Activated CD8-positive, alpha-beta T cell treated with anti-CD3 and anti-CD28 coated beads, Interleukin-2, amount 10 ng/mL, durations not matched to agents 7 days and 5 days (primary cell): Measurements from ENCODE around the gene INAFM1. TPM values are rescaled to one million over a fixed set of nuclear protein-coding genes. Genes with fewer than 3 reads are reported as not detected.
"Not testable (repeated sequence)": the region's sequence is repeated elsewhere in the genome, so short reads cannot be mapped to it uniquely, and the experiment has no call there.

Experiments
- ATAC-seq: fragments of 150-1000 bp; cut with Tn5 transposase; one replicate; pipeline ENCODE4 v1.10.0; 2021; ENCODE audit warnings: moderate library complexity
- CTCF ChIA-PET: fragments of 350-600 bp; sonication (Branson Sonifier 250); formaldehyde crosslinking; loops from one replicate; lab custom pipeline; 2021; ENCODE audit warnings: antibody characterized with exemption; lab: Charles Lee
- POLR2A ChIA-PET: fragments of 350-600 bp; sonication (Branson Sonifier 250); formaldehyde crosslinking; loops from one replicate; lab custom pipeline; 2021; ENCODE audit warnings: antibody characterized with exemption; lab: Charles Lee
- DNase-seq: peaks from one replicate; pipeline ENCODE4 v3.0.0-alpha.2; 2020
- H3K27ac Mint-ChIP-seq: one replicate; pipeline ENCODE4 v1.8.0; 2021; ENCODE audit warnings: mild to moderate bottlenecking, mixed read lengths
- H3K27me3 Mint-ChIP-seq: one replicate; pipeline ENCODE4 v1.8.0; 2021; ENCODE audit warnings: low read depth, mixed read lengths
- H3K36me3 Mint-ChIP-seq: one replicate; pipeline ENCODE4 v1.8.0; 2021; ENCODE audit warnings: low read depth, mixed read lengths
- H3K4me1 Mint-ChIP-seq: one replicate; pipeline ENCODE4 v1.8.0; 2021; ENCODE audit warnings: low read depth, mixed read lengths
- H3K4me3 Mint-ChIP-seq: one replicate; pipeline ENCODE4 v1.8.0; 2021; ENCODE audit warnings: mild to moderate bottlenecking, mixed read lengths
- H3K9me3 Mint-ChIP-seq: one replicate; pipeline ENCODE4 v1.8.0; 2022; ENCODE audit warnings: mixed read lengths; ENCODE audit not compliant: insufficient read depth
- total RNA-seq, 2 experiments: library from RNA; stranded (reverse); gene quantifications; one replicate each; pipeline ENCODE4 v1.2.3, GENCODE V29; 2021

Gene INAFM1
- total RNA-seq, 2 experiments from 2014 or later, result 12.9 to 14.3 TPM

DNA sequence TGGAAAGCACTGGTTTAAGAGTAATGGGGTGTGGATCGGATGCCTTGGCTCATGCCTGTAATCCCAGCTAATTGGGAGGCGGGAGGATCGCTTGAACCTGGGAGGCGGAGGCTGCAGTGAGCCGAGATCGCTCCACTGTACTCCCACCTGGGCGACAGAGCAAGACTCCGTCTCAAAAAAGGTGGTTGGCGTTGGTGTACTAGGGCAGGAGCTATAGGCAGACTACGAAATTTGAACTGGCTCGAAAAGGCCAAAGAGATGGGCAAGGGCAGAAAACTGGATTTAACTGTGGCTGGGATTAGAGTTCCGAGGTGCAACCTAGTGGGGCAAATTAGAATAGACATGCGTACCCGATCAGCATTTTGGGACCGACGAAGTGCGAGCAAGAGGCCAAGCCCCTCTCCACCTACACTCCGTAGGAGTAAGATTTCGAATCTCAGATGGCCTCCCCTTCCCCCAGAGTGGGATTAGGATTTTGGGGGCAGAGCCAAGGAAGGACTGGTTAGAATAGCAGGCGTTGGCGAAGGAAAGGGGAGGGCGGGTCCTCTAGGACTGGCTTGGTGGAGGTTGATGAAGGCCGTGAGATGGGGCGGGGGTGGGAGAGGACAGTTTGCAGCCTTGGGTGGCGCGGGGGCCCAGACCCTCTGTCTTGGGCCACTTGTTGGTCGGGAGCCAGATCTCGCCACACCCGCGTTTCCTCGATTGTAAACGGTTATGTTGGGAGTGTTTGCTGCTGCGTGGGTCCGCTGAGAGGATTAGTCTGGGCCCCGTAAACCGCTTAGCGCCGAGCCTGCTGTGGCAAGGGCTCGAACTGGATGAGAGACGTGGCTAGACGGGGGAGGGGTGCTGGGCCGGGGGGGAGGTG is 2.0 kb upstream of the INAFM1 start:
- Mint-ChIP-seq H3K9me3 (no peaks in the 10 kb centered on the region), H3K27ac (peak overlapping the region; percentile 98), H3K4me1 (peaks cover 25% of the 10 kb centered on the region), H3K36me3 (peaks cover 38% of the 10 kb centered on the region), H3K27me3 (no peaks in the 10 kb centered on the region), H3K4me3 (peak overlapping the region; percentile 93)
- ATAC-seq (no peak), DNase-seq (peak; percentile 62)
- ChIA-PET CTCF (interaction anchor here (1.3 to 1.6 kb wide), 3 partner anchors 10 to 28 kb away, joined by 3 to 6 read pairs (median 5); no protein-coding TSS in a partner anchor), POLR2A (interaction anchor here (0.8 to 1.3 kb wide), 3 partner anchors 16 to 211 kb away, joined by 3 to 8 read pairs (median 4); partner anchors contain the start of genes CCDC9 and KPTN)

DNA sequence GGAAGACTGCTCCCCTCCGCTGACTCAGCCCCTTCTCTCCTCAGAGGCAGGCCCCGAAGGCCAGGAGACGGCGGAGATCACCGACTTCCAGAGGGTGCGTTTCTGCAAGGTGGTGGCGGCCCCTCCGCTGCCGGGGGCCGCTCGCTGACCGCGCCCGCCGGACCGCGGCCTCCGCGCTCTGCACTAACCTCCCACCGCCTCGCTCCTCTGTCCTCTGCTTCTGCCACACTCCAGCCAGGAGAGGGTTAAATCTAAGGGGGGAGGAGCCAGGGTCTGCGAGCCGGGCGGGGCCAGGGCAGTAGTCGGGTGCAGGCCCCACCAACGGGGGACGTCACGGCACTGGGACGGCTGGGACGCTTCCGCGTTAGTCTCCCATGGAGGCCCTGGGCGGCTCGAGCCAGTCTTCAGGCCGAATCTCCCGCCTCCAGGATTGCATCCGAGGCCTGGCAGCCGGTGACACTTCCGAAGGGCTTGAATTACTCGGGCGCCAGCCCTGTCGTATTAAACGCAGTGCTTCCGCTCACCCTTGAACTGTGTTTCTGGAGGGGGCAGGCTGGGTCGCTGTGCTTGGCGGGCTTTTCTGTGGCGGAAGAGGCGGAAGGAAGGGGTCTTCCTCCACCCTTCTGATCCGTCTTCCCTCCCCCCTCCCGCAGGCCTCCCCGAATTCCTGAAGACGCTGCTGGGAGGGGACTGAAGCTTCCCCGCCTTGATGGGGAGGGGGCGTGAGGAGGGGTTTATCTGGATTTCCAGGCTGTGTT is 1.2 kb upstream of the INAFM1 start:
- peak; percentile 94 for DNase-seq
- H3K27ac Mint-ChIP-seq, result peak overlapping the region; percentile 98
- peak overlapping the region; percentile 93 for H3K4me3 Mint-ChIP-seq
- H3K36me3 Mint-ChIP-seq, result peaks cover 34% of the 10 kb centered on the region
- CTCF ChIA-PET, result interaction anchor here (0.8 to 3.8 kb wide), 9 partner anchors 12 to 155 kb away, joined by 3 to 32 read pairs (median 5); partner anchors contain the start of gene CCDC9
- peaks cover 27% of the 10 kb centered on the region for H3K4me1 Mint-ChIP-seq
- ATAC-seq, result peak; percentile 80
- H3K27me3 Mint-ChIP-seq, result no peaks in the 10 kb centered on the region
- POLR2A ChIA-PET, result interaction anchor here (0.7 to 3.4 kb wide), 15 partner anchors 11 to 226 kb away, joined by 3 to 43 read pairs (median 4); partner anchors contain the start of genes CCDC9, KPTN, SAE1 and ZC3H4
- H3K9me3 Mint-ChIP-seq, result no peaks in the 10 kb centered on the region

DNA sequence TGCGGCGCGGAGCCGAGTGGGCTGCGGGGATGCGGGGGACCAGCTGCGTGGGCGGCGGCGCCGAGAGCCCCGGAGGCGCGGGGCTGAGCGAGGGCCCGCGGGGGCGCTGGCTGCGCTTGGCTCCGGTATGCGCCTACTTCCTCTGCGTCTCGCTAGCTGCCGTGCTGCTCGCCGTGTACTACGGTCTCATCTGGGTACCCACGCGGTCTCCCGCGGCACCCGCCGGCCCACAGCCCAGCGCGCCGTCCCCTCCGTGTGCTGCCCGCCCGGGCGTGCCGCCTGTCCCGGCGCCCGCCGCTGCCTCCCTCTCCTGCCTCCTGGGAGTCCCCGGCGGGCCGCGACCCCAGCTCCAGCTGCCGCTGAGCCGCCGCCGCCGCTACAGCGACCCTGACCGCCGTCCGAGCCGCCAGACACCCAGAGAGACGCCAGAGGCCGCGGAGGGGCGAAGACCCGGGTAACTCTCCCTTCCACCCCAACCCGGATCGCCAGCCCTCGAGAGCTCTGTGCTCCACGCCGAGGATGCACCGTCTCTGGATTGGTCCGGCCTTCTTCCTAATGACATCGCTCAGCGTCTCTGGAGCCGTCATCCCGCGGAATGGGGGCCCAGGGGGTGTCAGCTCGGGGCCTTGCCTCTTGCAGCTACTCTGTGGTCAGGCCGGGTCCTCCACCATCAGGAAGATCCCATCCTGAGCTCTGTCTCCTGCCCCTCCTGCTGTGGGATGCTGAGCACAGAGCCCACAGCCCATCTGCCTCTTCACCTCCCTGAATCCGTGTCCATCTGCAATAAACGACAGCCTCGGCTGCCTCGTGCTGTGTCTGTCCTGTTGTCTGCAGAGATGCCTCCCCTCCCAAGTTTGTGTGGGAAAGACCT is 441 bp downstream of the INAFM1 start:
- DNase-seq, result no peak
- POLR2A ChIA-PET, result interaction anchor here (0.5 to 3.4 kb wide), 10 partner anchors 13 to 1781 kb away, joined by 3 to 43 read pairs (median 4); partner anchors contain the start of genes CCDC9 and KPTN
- CTCF ChIA-PET, result interaction anchor here (0.8 to 3.8 kb wide), 10 partner anchors 10 to 209 kb away, joined by 3 to 32 read pairs (median 4); partner anchors contain the start of genes CCDC9, DHX34 and KPTN
- Mint-ChIP-seq H3K9me3 (no peaks in the 10 kb centered on the region), H3K36me3 (peaks cover 34% of the 10 kb centered on the region), H3K4me3 (peak overlapping the region; percentile 65), H3K27ac (peak overlapping the region; percentile 57), H3K27me3 (no peaks in the 10 kb centered on the region), H3K4me1 (peaks cover 28% of the 10 kb centered on the region)
- ATAC-seq, result peak; percentile 31

DNA sequence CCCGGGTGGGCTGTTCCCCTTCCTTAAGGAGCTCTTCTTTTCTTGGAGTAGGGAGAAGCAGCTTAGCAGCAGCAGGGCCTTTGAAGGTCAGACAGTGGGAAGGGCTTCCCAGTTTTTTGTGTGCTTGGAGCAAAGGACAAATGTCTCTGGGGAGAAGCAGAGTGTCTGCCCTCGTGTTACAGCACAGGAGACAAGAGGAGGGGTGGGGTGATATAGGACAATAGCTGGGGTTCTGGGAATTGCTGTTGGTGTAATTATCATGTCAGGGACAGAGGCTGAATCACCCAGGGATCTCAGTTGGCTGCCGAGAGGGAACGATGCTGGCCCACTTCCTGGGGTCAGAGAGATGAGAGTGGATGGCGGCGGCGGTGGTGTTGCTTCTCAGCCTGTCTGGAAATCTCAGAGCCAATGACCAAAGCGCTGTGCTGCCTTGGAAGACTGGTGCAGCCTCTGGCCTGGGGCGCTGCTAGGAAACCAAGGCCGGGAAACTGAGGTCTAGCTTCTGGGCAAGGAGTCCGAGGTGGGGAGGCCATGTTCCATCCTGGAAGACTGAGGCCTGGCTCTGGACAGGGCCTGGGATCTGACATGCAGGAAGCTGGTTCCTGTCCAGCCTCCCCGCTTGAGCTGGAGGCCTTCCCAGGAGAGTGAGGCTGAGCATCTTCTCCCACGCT is 1.2 kb downstream of the INAFM1 start:
- H3K27ac Mint-ChIP-seq, result peak overlapping the region; percentile 57
- H3K4me3 Mint-ChIP-seq, result peak overlapping the region; percentile 65
- DNase-seq (no peak), ATAC-seq (no peak)
- ChIA-PET CTCF (interaction anchor here (1.1 to 3.8 kb wide), 6 partner anchors 9 to 208 kb away, joined by 3 to 32 read pairs (median 5); partner anchors contain the start of genes DHX34 and KPTN), POLR2A (interaction anchor here (1.1 to 3.4 kb wide), 3 partner anchors 19 to 152 kb away, joined by 4 to 43 read pairs (median 6); partner anchors contain the start of gene CCDC9)
- no peaks in the 10 kb centered on the region for H3K27me3 Mint-ChIP-seq
- H3K9me3 Mint-ChIP-seq, result no peaks in the 10 kb centered on the region
- peaks cover 30% of the 10 kb centered on the region for H3K36me3 Mint-ChIP-seq
- peaks cover 30% of the 10 kb centered on the region for H3K4me1 Mint-ChIP-seq

DNA sequence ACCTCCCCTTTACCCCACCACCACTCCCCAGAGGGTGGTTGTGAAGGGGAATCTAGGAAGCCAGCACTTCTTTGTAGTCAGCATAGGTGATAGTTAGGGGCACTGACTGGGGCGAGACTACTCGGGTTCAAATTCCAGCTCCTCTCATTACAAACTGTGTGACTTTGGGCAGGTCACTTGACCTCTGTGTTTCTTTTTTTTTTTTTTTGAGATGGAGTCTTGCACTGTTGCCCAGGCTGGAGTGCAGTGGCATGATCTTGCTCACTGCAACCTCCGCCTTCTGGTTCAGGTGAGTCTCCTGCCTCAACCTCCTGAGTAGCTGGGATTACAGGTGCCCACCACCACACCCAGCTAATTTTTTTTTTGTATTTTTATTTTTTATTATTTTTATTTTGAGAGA is 1.8 kb downstream of the INAFM1 start:
- peak overlapping the region; percentile 65 for H3K4me3 Mint-ChIP-seq
- peaks cover 27% of the 10 kb centered on the region for H3K36me3 Mint-ChIP-seq
- CTCF ChIA-PET, result interaction anchor here (1.3 to 3.8 kb wide), 4 partner anchors 9 to 207 kb away, joined by 3 to 32 read pairs (median 6); partner anchors contain the start of genes DHX34 and KPTN
- not testable (repeated sequence) for H3K27ac Mint-ChIP-seq, H3K9me3 Mint-ChIP-seq, H3K27me3 Mint-ChIP-seq, DNase-seq, ATAC-seq
- POLR2A ChIA-PET, result interaction anchor here (1.1 to 3.4 kb wide), 2 partner anchors 20 to 151 kb away, joined by 6 to 43 read pairs; partner anchors contain the start of gene CCDC9
- peaks cover 30% of the 10 kb centered on the region for H3K4me1 Mint-ChIP-seq

DNA sequence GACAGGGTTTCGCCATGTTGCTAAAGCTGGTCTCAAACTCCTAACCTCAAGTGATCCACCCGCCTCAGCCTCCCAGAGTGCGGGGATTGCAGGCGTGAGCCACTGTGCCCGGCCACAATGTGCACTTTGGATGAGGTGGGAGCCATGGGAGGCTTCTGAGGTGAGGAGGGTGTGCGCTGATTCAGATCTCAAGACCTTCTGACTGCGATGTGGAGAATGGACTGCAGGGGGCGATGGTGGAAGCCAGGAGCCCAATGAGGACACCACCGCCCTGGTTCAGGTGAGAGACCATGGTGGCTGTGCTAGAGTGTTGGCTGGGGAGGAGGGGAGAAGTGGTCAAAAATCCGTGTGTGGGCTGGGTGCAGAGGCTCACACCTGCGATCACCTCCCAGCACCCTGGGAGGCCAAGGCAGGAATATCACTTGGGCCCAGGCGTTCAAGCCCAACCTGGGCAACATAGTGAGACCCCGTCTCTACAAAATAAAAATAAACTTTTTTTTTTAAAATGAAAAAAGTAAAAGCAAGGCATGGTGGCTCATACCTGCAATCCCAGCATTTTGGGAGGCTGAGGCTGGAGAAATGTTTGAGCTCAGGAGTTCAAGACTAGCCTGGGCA is 5.6 kb downstream of the INAFM1 start:
- POLR2A ChIA-PET, result no interaction called here
- Mint-ChIP-seq H3K36me3 (peaks cover 21% of the 10 kb centered on the region), H3K27me3 (no peaks in the 10 kb centered on the region), H3K27ac (no peak overlapping the region), H3K9me3 (no peaks in the 10 kb centered on the region), H3K4me3 (no peak overlapping the region), H3K4me1 (peaks cover 20% of the 10 kb centered on the region)
- DNase-seq (peak; percentile 71), ATAC-seq (peak; percentile 66)
- CTCF ChIA-PET, result interaction anchor here (0.8 to 1.6 kb wide), 3 partner anchors 71 to 148 kb away, joined by 3 to 4 read pairs (median 3); no protein-coding TSS in a partner anchor

DNA sequence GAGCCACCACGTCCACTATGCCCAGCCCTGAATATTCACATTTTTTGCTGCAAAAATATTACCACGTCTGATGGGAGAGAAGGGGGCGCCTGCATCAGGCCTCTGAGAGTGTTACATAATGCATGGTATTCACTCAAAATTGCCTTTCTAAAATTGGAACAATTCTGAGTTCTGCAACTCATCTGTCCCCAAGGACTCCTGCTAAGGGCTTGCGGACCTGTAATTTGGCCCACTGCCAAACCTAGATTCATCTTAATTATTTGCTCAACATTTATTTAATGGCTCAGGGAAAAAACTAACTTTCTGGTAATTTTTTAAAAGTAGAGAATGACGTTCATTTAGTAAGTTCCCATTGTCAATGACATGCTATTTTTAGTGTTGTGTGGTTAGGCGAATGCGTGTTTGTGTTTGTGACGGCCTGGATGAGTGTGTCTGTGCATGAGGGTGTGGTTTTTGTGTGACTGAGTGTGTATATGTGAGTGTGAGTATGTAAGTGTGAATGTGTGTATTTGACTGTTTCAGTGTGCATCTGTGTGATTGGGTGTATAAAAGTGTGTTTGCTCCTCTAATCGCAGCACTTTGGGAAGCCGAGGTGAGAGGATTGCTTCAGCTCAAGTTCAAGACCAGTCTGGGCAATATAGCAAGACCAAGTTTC is 8.8 kb downstream of the INAFM1 start:
- ChIA-PET POLR2A (no interaction called here), CTCF (interaction anchor here (1.0 to 3.8 kb wide), 4 partner anchors 8 to 73 kb away, joined by 4 to 32 read pairs (median 7); partner anchors contain the start of genes DHX34 and INAFM1)
- H3K4me3 Mint-ChIP-seq, result no peak overlapping the region
- no peak overlapping the region for H3K27ac Mint-ChIP-seq
- no peaks in the 10 kb centered on the region for H3K9me3 Mint-ChIP-seq
- DNase-seq (no peak), ATAC-seq (no peak)
- H3K36me3 Mint-ChIP-seq, result peaks cover 7% of the 10 kb centered on the region
- no peaks in the 10 kb centered on the region for H3K27me3 Mint-ChIP-seq
- peaks cover 7% of the 10 kb centered on the region for H3K4me1 Mint-ChIP-seq

DNA sequence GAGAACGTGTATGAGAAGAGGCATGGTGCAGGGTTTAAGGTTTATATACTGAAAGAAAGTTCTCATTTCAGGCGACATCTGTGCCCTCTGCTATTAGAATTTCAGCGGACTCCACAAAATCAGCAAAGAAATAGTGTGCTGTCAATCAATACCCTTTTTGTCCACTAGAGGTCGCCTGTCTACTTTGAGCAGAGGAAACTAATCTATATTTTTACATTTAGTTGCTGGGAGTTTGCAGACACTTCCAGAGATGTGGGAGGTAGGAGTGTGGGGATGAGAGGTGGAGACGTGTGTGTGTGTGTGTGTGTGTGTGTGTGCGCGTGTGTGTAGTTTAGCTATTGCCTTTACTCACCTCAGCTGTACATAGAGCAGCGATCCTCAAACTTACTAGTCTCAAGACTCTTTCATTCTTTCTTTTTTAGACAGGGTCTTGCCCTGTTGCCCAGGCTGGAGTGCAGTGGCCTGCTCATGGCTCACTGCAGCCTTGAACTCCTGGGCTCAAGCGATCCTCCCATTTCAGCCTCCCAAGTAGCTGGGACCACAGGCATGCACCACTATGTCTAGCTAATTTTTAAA is 9.7 kb downstream of the INAFM1 start:
- ChIA-PET POLR2A (no interaction called here), CTCF (interaction anchor here (1.0 to 3.8 kb wide), 14 partner anchors 9 to 148 kb away, joined by 3 to 32 read pairs (median 4); partner anchors contain the start of genes DHX34 and INAFM1)
- peaks cover 6% of the 10 kb centered on the region for H3K36me3 Mint-ChIP-seq
- no peaks in the 10 kb centered on the region for H3K9me3 Mint-ChIP-seq
- H3K4me1 Mint-ChIP-seq, result peaks cover 7% of the 10 kb centered on the region
- peak; percentile 43 for ATAC-seq
- H3K27me3 Mint-ChIP-seq, result no peaks in the 10 kb centered on the region
- H3K27ac Mint-ChIP-seq, result no peak overlapping the region
- no peak overlapping the region for H3K4me3 Mint-ChIP-seq
- DNase-seq, result peak; percentile 68

DNA sequence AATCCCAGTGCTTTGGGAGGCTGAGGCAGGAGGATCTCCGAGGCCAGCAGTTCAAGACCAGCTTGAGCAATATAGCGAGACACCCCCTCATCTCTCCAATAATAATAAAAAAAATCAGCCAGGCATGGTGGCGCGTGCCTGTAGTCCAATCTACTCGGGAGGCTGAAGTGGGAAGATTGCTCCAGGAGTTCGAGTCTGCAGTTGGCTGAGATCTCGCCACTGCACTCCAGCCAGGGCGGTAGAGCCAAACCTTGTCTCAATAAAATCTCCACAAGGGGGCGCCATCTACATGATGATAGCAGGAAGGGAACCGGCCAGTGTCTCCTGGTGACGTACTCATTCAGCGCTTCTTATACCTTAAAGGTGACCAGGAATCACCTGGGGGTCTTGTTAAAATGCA is 21.4 kb downstream of the INAFM1 start:
- Mint-ChIP-seq H3K36me3 (peaks cover 1% of the 10 kb centered on the region), H3K27ac (no peak overlapping the region), H3K27me3 (no peaks in the 10 kb centered on the region), H3K4me3 (no peak overlapping the region), H3K9me3 (no peaks in the 10 kb centered on the region), H3K4me1 (peaks cover 13% of the 10 kb centered on the region)
- ATAC-seq (peak; percentile 95), DNase-seq (peak; percentile 89)
- POLR2A ChIA-PET, result no interaction called here
- CTCF ChIA-PET, result interaction anchor here (0.8 to 7.7 kb wide), 11 partner anchors 8 to 412 kb away, joined by 3 to 49 read pairs (median 5); partner anchors contain the start of gene DHX34
